ENCODE data around the gene SHISA5. TPM values are rescaled to one million over a fixed set of nuclear protein-coding genes. Genes with fewer than 3 reads are reported as not detected.
A peak's percentile ranks its signal among the peaks of the same experiment; 100 is the strongest.

Gene SHISA5
- total RNA-seq, 1 donor from 2014 or later = 163 TPM

DNA sequence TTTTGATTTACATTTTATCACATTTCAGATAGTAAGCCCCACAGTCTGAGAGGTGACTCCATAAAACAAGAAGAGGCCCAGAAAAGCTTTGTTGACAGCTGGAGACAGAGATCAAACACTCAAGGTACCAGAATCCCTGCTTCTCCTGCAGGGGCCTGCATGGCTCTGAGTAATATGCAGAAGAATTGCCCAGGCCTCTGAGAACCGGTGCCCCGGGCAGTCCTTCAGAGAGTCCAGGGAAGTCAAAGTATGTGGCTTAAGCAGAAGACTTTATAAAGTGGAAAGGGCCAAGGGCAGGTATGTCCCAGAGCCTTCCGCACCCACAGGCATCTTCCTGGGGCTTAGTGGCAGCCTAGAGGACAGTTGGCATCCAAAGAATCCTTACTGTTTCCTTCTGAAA lies 44.6 kb downstream of the SHISA5 start:
- DNase-seq (no peak), ATAC-seq (no peak)
- intact Hi-C loops (cut with DNase I) = no loop called here
- Histone ChIP-seq H3K4me1 (no peaks in the 10 kb centered on the region), H3K9me3 (no peaks in the 10 kb centered on the region), H3K4me3 (no peak overlapping the region), H3K36me3 (peaks cover 71% of the 10 kb centered on the region), H3K27me3 (no peaks in the 10 kb centered on the region), H3K27ac (no peak overlapping the region)
- TF ChIP-seq, protein P1, sequence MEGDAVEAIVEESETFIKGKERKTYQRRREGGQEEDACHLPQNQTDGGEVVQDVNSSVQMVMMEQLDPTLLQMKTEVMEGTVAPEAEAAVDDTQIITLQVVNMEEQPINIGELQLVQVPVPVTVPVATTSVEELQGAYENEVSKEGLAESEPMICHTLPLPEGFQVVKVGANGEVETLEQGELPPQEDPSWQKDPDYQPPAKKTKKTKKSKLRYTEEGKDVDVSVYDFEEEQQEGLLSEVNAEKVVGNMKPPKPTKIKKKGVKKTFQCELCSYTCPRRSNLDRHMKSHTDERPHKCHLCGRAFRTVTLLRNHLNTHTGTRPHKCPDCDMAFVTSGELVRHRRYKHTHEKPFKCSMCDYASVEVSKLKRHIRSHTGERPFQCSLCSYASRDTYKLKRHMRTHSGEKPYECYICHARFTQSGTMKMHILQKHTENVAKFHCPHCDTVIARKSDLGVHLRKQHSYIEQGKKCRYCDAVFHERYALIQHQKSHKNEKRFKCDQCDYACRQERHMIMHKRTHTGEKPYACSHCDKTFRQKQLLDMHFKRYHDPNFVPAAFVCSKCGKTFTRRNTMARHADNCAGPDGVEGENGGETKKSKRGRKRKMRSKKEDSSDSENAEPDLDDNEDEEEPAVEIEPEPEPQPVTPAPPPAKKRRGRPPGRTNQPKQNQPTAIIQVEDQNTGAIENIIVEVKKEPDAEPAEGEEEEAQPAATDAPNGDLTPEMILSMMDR (IDR thresholded peaks at IDR 0.05) = no peak

- Histone ChIP-seq H3K9me3 (no peaks in the 10 kb centered on the region), H3K36me3 (peaks cover 100% of the 10 kb centered on the region), H3K27me3 (no peaks in the 10 kb centered on the region), H3K4me1 (no peaks in the 10 kb centered on the region), H3K4me3 (no peak overlapping the region), H3K27ac (no peak overlapping the region)
- intact Hi-C loops (cut with DNase I) = no loop called here
- TF ChIP-seq, protein P1 (IDR thresholded peaks at IDR 0.05) = no peak
- DNase-seq (no peak), ATAC-seq (no peak)
These were observed 47.5 kb downstream of the SHISA5 start for GRCh38 chr3:48456456-48456855.

DNA sequence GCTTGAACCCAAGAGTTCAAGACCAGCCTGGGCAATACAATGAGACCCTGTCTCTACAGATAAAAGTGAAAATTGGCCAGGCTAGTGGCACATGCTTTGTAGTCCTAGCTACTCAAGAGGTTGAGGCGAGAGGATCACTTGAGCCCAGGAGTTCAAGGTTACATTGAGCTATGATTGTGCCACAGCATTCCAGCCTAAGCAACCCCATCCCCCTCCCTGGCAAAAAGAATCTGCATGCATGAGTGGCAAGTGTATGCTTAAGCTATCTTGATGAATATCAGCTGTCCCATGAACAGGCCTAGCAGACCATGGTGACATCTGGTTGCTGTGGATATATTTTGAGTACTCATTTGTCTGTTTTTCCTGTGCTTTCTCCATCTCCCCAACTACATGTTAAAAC lies 52.7 kb downstream of the SHISA5 start:
- no peak overlapping the region for H3K27ac ChIP-seq
- intact Hi-C loops (cut with DNase I) = no loop called here
- no peak for DNase-seq
- H3K9me3 ChIP-seq = no peaks in the 10 kb centered on the region
- H3K4me3 ChIP-seq = no peak overlapping the region
- TF ChIP-seq, protein P1 (IDR thresholded peaks at IDR 0.05) = no peak
- no peaks in the 10 kb centered on the region for H3K27me3 ChIP-seq
- no peak for ATAC-seq
- H3K4me1 ChIP-seq = peaks cover 11% of the 10 kb centered on the region
- H3K36me3 ChIP-seq = peaks cover 53% of the 10 kb centered on the region

DNA sequence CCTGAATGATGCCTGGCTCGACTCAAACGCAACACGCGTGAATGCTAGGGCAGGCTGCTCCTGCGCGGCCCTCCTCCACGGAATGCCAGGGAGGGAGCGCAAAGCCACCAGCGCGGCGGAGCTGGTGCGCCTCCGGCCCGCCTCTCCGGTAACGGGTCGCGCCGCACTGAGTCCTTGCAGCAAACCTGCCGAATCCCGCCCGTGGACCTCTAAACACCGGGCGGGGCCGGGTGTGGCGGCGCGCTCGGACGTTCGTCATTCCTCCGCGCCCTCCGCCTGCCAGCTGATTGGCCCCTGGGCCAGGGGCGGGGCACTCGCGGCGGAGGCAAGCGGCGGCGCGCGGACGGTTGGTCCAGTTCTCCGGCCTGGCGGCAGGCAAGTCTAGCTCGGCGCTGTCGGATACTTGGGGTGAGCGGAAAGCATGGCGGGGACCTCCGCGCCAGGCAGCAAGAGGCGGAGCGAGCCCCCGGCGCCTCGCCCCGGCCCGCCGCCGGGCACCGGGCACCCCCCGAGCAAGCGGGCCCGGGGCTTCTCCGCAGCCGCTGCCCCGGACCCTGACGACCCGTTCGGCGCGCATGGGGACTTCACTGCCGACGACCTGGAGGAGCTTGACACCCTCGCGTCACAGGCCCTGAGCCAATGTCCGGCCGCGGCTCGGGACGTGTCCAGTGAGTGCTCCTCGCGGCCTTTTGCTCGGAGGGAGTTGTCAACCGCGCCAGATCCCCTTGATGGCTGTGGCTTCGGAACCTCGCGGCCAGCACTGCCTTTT lies 57.4 kb downstream of the SHISA5 start, which contains the start of gene ATRIP:
ATRIP (plus strand) TSS at position 313 of the 769 bp plus-strand sequence; CDS start at position 422, 109 bp downstream.
- TF ChIP-seq, protein P1 (IDR thresholded peaks at IDR 0.05) = no peak
- no peaks in the 10 kb centered on the region for H3K9me3 ChIP-seq
- H3K4me3 ChIP-seq = peak within 1 kb of the TSS; percentile 64
- peak within 1 kb of the TSS; percentile 87 for H3K27ac ChIP-seq
- DNase-seq (peak; percentile 96), ATAC-seq (peak; percentile 99)
- H3K36me3 ChIP-seq = peaks cover 39% of the 10 kb centered on the region
- intact Hi-C loops (cut with DNase I) = no loop called here
- peaks cover 24% of the 10 kb centered on the region for H3K4me1 ChIP-seq
- H3K27me3 ChIP-seq = no peaks in the 10 kb centered on the region

DNA sequence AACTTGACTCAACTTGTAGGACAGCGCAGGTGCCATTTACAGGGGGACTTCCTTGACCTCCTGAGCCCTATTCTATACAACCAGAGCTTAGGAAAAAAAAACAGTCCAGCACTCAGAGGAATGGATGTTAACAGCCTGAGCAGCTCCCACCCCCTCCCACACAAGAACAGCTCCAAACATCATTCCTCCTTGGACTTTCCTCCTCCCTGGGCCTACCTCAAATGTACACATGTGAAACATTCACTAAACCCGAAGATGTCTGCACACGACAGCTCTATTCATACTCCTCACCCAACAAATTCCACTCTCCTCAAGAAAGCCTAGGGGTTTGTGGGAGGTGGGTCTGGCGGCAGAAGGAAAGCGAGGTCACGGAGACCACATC lies 57.9 kb downstream of the SHISA5 start:
- DNase-seq (no peak), ATAC-seq (no peak)
- Histone ChIP-seq H3K9me3 (no peaks in the 10 kb centered on the region), H3K4me3 (peak overlapping the region; percentile 64), H3K27ac (peak overlapping the region; percentile 87), H3K36me3 (peaks cover 37% of the 10 kb centered on the region), H3K4me1 (peaks cover 30% of the 10 kb centered on the region), H3K27me3 (no peaks in the 10 kb centered on the region)
- TF ChIP-seq, protein P1 (IDR thresholded peaks at IDR 0.05) = no peak
- intact Hi-C loops (cut with DNase I) = no loop called here

Data from upper lobe of right lung (tissue), 1 donor.